Measurements from ENCODE around the gene GMPR.
"Not testable (repeated sequence)": the region's sequence is repeated elsewhere in the genome, so short reads cannot be mapped to it uniquely, and the experiment has no call there.

GMPR gene

GRCh38 chr6:16225062-16225731 is 13.2 kb upstream of the GMPR start:
- not testable (repeated sequence) for DNase-seq (ENCODE audit: low read depth, low spot score)

- DNase-seq (ENCODE audit: low read depth, low spot score): not testable (repeated sequence)
Observed at GRCh38 chr6:16226117-16227047, 12.0 kb upstream of the GMPR start.

DNA sequence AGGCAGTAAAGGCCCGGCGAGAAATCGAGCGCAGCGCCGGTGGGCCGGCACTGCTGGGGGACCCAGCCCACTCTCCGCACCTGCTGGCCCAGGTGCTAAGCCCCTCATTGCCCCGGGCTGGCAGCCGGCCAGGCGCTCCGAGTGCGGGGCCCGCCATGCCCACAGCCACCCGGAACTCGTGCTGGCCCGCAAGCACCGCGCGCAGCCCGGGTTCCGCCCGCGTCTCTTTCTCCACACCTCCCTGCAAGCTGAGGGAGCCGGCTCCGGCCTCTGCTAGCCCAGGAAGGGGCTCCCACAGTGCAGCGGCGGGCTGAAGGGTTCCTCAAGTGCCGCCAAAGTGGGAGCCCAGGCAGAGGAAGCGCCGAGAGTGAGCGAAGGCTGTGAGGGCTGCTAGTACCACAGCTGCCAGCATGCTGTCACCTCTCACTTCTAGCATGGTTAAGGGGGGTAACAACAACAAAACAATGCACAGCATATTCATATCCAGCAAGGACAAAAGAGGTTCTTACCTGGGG is 11.3 kb upstream of the GMPR start:
- DNase-seq (ENCODE audit: low read depth, low spot score): no peak

- DNase-seq (ENCODE audit: low read depth, low spot score): no peak
Observed at GRCh38 chr6:16227605-16228004, 10.8 kb upstream of the GMPR start.

DNA sequence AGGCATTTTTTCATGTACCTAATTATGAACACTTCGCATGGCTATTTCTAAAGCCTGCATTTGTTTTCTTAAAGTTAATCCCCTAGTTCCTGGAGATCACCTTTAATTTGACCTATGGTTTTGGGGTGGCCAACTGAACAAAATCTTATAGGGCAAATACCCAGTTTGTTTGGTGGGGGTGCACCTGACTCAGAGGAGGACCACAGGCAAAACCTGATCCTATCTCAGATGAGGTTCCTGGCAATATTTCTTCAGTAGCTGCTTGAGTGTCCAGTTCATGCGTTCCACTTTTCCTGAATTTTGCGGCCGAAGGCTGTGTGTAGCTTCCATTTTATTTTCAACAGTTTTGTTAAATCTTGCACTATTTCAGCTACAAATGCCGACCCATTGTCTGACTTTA is 10.3 kb upstream of the GMPR start:
- no peak for DNase-seq (ENCODE audit: low read depth, low spot score)

DNA sequence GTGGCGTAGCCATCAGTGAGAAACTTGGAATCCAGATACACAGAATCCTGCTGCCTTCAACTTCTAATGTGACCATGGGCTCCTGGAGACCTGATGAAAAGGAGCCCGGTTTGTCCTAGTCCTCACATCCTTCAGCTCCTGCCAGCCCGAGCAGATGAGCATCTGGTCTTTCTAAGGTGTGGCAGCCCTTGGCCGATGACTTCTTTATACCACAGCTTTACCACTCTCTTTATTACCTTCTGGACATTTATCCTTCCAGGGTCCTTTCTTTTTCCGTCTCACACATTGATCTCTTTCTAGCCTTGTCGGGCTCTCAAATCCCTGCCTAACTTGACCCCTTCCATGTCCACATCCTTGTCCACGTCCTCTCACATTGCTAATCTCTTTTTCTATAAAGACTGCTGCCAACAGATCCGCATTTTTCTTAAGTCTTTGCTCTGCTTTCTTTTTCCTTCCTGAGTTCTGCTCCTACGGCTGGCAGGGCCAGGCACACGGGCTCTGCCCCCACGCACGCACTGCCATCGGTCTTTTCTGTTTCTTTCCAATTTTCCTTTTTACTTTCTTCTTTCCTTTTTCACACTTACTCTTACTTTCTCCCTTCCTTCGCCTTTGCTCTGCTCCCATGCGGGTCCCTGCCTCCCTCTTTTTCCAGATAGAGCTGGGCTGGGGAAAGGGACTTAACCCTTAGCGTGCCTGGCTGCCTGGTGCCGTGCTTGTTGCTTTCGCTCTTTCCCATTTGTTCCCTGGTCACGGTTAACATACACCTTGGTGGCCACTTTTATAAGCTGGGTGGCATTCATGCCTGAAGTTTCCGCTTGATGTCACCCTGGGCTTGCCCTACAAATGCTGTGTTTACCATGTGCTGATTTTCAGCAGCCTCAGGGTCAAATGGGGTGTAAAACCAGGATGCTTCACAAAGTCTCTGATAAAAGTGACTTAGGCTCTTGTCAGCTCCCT is 9.4 kb upstream of the GMPR start:
- no peak for DNase-seq (ENCODE audit: low read depth, low spot score)

DNA sequence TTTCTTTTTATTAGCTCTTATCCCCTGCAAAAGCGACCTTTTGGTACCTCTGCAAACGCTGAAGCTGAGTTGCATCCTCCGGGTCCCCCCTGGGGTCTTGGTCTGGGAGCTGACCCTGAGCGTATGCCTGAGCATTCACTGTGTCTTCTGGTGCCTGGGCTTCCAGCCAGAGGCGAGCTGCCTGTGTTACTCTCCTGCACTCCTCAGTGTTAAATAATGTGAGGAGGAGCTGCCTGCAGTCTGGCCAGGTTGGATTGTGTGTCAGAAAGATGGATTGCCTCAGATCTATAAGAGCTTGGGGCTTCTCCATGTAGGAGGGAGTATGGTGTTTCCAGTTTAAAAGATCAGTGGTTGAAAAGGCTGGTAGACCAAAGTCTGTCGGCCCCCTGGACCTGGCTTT is 8.7 kb upstream of the GMPR start:
- DNase-seq (ENCODE audit: low read depth, low spot score): no peak

- no peak for DNase-seq (ENCODE audit: low read depth, low spot score)
Observed at GRCh38 chr6:16230953-16231352, 7.4 kb upstream of the GMPR start.

- DNase-seq (ENCODE audit: low read depth, low spot score): no peak
Observed at GRCh38 chr6:16232086-16232485, 6.3 kb upstream of the GMPR start.

DNA sequence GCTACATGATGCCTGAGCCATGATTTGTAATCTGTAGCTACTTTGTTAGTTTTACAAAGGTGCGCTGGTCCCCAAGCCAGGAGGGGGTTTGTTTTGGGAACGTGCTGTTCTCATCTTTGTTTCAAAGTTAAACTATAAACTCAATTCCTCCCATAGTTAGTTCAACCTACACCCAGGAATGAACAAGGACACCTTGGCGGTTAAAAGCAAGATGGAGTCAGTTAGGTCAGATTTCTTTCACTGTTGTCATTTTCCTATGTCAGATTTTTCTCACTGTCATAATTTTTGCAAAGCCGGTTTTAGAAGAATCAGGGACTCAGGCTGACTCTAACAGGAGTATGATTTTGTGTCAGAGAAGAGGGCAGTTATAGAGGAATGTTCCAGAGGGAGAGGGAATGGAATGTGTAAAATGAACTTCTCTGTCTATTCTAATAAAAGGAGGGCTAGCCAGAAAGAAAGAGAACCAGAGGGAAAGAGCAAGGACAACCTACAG is 2.3 kb upstream of the GMPR start:
- no peak for DNase-seq (ENCODE audit: low read depth, low spot score)

- DNase-seq (ENCODE audit: low read depth, low spot score): no peak
Observed at GRCh38 chr6:16236631-16237199, 1.7 kb upstream of the GMPR start.

DNA sequence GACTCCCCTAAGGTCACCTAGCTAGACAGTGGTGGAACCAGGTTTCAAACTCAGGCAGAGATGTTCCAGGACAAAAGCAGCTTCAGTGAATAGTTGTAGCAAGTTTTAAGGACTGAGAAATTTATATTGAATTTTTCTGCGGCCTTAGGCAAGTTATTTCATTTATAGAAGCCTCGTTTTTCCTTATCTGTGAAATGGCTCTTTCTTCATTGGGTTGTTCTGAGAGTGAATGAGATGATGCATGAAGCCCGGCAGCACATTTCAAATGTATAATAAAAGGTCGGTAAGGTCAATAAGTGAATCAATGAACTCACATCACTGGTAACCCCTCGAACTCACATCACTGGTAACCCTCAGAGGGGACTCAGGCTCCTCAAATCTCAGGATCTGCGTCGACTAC is 1.1 kb upstream of the GMPR start:
- no peak for DNase-seq (ENCODE audit: low read depth, low spot score)

DNA sequence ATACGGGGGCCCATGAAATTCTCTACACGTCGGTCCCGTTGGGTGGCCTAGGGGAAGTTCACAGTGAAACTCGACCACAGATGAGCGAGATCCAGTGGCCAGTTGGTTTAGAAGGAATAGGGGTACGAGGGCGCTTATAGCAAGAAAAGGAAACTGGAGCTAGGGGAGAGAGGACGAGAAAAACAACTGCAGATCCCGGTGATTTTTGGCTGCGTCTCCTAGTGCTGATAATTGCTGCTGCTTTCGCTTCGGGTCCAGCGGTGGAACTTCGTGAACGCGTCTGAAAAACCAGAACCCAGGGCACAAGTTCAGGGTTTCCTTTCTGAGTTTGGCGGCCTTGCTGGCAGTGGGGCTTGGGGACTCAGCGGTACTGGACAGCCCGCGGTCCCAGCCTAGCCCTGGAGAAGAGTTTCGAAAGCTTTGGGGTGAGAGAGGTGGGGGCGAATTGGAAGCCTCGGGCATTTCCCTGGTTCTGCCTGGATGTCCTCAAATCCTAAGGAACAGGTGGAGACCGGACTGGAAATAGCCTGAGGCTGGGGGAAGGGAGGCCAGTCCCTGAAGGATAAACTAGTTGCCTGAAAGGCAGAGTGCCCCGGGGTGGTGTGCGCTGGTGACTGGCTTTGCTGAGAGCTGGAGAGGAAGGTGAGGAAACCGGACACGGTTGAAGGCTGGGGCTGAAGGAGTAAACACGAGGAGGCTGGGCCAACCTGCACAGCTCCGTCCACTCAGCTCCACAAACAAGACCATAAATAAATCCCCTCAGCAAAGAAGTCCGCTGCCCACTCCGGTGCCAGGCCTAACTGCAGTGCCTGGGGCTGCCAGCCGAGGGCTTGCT is 793 bp downstream of the GMPR start:
- no peak for DNase-seq (ENCODE audit: low read depth, low spot score)

DNA sequence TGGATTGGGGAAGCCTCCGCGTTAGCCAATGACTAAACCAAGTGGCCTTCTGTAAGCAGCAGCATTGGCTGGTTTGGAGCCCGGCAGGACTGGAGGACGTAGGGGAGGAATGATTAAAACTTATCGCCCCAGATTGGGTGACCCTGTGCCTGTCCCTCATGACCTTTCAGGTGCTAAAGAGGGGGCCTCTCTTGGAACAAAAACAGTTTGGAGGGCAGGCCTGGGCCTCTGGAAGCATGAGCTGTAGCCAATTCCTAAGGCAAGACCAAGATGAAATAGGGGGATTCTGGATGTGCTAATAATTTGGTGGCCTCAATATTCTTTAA is 1.4 kb downstream of the GMPR start:
- DNase-seq (ENCODE audit: low read depth, low spot score): no peak

DNA sequence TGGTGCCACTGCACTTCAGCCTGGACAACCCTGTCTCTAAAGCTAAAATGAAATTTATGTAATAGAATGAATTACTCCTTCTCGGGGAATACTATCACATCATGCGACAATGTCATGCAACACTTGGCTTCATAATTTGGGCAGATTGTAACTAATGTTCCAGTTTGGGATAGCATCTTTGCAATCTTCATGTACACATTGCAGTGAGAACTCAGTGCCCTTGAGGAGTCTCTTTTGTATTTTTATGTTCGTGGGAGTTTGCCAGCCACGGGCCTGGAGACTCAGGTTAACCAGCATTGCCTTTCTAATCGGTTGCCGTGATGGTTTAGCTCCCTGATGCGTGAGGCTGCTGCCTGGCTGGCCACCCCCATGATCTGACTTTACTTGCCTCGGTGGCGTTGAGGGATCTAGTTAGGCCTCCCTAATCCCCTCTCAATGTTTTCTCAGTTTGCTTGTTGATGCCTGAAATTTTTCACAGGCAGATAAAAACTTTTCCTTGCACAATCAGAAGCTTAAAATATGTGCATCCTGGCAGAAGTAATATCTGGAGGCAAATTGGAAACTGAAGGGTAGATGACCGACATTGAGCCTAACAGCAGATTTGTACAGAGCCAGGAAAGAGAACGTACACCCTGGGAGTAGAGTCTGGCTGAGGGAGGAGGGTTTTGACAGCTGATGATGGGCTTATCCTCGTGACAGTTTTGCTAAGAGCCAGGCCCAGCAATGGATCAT is 2.4 kb downstream of the GMPR start:
- DNase-seq (ENCODE audit: low read depth, low spot score): no peak

GRCh38 chr6:16241321-16241689 is 2.9 kb downstream of the GMPR start:
- DNase-seq (ENCODE audit: low read depth, low spot score): no peak

DNA sequence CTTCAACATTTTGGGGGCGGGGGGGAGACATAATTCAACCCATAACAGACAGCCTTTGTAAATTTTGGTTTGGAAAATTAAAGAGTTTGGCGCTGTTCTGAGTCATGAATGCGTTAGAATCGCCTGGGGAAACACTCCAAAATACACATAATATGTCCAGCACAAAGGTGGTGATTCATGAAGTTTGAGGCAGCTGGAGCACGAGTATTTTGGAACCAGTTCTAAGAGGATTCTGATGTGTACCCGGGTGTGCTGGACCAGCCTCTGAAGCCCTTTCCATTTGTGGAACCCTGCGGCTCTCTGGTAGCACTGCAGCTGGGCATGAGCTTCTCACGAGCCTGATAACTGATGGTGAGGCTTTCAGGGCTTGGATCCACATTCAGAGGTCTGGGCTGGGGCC is 4.7 kb downstream of the GMPR start:
- no peak for DNase-seq (ENCODE audit: low read depth, low spot score)

- no peak for DNase-seq (ENCODE audit: low read depth, low spot score)
Observed at GRCh38 chr6:16243664-16244063, 5.3 kb downstream of the GMPR start.

DNA sequence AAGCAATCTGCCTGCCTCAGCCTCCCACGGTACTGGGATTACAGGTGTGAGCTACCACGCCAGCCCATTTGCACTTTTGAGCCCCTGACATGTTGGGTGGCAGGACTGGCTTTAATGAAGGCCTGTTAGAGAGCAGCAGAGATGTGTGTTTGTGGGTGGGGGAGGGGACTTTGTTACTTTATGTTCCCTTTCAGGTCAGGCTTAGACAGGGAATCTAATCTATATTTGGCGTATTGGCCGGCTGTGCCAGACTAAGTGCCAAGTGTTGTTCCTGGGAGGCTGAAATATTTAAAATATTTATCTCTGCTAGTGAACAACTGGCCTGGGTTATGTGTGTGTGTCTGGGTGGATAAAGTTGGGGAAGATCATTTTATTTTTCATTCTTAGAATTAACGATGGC is 6.1 kb downstream of the GMPR start:
- no peak for DNase-seq (ENCODE audit: low read depth, low spot score)

All from activated CD4-positive, CD25-positive, alpha-beta regulatory T cell treated with anti-CD3 and anti-CD28 coated beads, Interleukin-2, amount 50 U/mL, for 16 hours (primary cell).